NCI-H526 (cell line): ENCODE measurements around the gene SLC22A24.
"Not testable (repeated sequence)": the region's sequence is repeated elsewhere in the genome, so short reads cannot be mapped to it uniquely, and the experiment has no call there.

Source experiments
- DNase-seq, 2 experiments: peaks; one replicate each; lab custom pipeline; 2025; lab: John Stamatoyannopoulos, UW

Gene SLC22A24, protein sequence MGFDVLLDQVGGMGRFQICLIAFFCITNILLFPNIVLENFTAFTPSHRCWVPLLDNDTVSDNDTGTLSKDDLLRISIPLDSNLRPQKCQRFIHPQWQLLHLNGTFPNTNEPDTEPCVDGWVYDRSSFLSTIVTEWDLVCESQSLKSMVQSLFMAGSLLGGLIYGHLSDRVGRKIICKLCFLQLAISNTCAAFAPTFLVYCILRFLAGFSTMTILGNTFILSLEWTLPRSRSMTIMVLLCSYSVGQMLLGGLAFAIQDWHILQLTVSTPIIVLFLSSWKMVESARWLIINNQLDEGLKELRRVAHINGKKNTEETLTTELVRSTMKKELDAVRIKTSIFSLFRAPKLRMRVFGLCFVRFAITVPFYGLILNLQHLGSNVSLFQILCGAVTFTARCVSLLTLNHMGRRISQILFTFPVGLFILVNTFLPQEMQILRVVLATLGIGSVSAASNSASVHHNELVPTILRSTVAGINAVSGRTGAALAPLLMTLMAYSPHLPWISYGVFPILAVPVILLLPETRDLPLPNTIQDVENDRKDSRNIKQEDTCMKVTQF

DNA sequence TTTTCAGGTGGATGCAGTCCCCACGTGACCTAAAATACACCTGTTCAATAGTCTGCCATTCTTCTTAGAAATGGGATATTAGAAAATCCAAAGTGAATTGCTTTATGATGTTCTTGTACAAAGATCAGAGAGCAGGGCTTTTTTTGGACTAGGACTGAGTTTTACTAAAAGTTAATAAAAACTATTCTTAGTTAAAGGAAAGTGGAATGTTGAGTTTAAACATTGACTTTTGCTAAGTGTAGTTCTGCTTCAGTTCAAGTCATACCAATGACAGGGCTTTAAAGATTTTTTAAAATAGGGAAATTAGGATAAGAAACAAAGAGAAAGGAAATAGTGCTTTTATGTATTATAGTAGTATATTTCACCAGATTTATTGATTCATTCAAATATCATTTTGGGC is at the start of gene SLC22A24:
Gene SLC22A24, minus strand, starts transcription at position 101 of the 400 bp plus-strand sequence. CDS start 442 bp downstream, outside the sequence.
- no peak for DNase-seq

DNA sequence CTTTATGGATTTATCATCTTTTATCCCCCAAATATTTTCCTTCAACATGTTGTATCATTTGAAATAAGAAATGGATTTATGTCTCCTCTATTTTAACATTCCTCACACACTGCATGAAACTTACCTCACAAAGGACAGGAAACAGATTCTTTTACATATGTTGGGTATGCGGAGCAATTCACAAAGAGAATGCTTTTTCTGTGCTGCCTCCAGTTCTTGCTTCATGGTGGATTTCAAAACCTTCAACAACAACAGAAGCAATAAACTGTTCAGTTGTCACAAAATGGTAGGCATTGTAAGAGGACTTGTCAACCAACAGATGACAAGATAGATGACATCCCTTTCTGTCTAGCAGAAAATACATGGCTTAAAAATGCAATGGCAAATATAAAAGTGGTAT is 36.5 kb upstream of the SLC22A24 start:
- no peak for DNase-seq

DNA sequence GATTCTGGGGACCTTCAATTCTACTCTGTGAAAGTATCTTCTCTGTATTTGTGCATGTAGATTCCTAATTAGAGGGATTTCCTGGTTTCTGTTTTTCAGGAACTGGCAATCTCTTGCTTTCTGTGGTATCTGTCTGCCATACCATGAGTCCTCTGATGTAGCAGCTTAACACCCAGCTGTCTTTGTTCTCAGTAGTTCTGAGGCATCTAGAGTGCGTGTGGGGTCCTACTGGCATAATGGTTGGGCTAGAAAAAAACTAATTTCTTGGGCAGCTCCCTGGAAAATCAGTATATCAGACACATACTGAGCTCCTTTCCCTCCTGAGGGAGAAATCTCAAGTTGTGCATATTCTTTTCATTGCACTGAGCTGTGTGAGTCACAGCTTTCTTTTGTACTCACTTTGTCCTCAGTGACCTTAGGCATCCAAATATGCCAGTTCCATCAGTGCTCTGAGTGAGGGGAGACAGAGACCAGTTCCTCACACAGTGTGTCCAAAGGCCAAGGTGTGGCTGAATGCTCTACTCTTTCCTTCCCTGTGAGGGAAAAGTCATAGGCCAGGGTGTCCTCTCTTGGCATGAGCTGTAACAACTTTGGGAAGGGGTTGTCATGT is 35.5 kb upstream of the SLC22A24 start:
- no peak for DNase-seq

DNA sequence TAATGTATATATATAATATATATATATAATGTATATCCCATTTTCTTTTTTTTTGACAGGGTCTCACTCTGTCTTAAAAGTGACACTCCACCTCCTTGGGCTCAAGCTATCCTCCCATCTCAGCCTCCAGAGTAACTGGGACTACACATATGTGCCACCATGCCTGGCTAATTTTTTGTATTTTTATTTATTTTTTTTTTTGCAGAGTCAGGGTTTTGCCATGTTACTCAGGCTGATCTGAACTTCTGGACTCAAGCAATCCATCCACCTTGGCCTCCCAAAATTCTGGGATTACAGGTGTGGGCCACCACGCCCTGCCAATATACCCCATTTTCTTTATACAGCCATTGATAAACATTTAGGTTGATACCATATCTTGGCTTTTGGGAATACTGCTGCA is 33.9 kb upstream of the SLC22A24 start:
- no peak for DNase-seq

DNA sequence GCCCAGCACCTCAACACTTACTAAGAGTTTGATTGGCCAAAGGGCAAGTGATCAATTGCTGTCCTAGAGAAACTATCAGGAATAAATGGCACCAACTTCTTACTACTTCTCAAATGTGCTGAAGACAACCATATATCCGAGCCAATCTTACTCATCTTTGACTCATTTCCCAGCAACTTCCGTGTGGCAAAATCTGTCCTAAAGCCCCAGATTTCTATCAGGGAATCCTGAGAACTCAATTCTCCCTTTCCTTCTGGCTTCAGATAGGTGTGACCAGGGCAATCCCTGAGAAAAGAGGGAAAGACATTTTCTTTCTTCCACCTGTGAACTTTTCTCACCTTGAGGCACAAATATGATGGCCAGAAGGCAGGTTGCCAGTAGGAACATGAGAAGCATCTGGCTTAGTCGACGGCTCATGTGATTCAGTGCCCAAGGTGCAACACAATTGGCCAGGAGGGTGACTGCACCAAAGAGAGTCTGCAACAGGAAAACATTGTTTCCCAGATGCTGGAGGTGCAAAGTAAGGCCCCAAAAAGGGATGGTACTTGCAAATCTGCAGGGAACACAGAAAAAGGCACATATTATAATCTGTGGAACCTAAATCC is 21.8 kb upstream of the SLC22A24 start:
- DNase-seq: no peak

DNA sequence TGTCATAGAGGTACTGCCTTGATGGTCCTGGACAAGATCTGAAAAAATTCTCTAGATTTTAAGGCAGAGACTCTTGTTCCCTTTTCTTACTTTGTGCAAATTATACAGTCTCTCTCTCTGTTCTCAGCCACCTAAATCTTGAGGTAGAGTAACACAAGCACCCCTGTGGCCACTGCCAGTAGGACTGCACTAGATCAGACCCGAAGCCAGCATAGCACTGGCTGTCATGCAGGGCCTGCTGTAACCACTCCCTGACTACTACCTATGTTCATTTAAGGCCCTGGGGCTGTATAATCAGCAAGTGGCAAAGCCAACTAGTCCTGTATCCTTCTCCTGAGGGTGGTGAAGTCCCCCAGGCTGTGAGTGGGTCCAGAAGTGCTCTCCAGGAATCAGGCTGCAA is 11.8 kb upstream of the SLC22A24 start:
- DNase-seq: no peak

DNA sequence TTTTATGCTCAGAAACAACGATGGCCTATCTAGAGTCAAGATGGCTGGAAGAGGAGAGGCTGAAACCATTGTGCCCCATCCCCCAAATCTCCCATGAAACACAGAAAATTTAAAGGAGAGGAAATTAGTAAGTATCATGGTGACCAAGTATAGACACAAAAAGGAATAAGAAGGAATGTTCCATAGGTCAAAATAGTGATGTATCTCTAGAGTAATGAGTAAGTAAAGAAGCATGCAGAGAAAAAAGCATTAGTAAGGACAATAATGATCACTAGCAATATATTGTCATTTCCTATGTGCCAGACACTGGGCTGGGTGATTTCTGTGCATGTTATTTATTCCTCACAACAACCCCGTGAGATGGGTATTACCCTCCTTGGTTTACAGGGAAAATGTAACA is 2.6 kb upstream of the SLC22A24 start:
- no peak for DNase-seq

DNA sequence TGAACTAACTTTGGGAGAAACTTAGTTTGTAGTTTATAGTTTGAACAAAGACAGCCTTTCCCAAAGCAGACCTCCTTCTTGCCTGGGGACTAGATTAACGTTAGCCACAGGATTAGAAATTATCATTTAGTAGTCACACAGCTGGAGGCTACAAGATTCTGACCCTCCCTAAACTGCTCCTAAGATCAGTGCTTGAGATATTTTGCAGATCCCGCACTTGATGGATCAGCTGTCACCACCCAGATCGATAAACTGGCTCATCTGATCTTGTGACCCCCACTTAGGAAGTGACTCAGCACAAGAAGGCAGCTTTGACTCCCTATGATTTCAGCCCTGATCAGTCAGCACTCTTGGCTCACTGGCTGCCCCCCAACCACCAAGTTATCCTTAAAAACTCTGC is 1.6 kb downstream of the SLC22A24 start:
- DNase-seq: no peak

DNA sequence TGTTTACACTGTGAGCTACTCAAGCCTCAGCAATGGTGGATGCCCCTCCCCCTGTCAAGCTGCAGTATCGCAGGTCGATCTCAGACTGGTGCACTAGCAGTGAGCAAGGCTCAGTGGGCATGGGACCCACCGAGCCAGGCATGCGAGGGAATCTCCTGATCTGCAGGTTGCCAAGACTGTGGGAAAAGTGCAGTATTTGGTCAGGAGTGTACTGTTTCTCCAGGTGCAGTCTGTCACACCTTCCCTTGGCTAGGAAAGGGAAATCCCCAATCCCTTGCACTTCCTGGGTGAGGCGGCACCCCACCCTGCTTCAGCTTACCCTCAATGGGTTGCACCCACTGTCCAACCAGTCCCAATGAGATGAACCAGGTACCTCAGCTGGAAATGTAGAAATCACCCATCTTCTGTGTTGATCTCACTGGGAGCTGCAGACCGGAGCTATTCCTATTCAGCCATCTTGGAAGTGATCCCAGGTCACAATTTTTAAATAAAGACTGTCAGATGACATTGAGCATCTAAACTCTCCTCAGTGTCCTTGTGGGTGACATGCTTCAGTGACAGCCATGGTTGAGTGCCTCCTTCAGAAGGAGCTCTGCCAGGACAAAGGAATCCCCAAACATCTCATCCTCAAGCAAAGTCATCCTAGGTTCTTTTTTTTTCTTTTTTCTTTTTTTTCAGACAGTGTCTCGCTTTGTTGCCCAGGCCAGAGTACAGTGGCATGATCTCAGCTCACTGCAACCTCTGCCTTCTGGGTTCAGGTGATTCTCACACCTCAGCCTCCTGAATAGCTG is 10.8 kb downstream of the SLC22A24 start:
- no peak for DNase-seq

DNA sequence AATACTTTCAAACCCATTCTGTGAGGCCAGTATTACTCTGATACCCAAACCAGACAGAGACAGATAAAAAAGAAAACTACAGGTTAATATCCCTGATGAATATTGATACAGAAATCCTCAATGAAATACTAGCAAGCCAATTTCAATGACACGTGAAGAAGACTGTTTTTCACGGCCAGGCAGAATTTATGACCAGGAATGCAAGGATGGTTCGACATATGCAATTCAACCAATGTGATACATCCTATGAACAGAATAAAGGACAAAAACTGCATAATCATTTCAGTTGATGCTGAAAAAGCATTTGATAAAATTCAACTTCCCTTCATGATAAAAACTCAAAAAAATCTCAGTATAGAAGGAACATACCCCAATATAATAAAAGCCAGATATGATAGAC is 44.5 kb downstream of the SLC22A24 start:
- DNase-seq: no peak

DNA sequence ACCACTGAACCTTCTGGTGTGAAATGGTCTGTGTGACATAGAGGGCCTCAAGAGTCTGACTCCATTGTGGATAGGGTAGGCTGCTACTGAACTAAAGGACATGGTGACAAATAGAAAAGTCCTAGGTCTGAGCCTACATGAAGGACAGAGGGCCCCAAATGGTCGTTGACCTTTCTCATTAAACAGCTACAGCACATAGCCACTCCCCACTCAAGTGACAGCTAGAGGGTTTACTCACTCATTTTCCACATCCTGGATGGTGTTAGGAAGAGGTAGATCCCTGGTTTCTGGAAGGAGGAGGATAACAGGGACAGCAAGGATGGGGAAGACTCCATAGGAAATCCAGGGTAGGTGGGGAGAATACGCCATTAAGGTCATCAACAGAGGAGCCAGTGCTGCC is 63.3 kb downstream of the SLC22A24 start:
- DNase-seq: no peak

DNA sequence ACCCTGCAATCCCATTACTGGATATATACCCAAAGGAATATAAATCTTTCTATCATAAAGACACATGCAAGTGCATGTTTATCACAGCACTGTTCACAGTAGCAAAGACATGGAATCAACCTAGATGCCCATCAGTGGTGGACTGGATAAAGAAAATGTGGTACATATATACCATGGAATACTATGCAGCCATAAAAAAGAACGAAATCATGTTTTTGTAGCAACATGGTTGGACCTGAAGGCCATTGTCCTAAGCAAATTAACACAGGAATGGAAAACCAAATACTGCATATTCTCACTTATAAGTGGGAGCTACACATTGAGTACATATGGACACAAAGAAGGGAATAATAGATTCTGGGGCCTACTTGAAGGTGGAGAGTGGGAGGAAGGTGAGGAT is 97.8 kb downstream of the SLC22A24 start:
- DNase-seq: not testable (repeated sequence)

DNA sequence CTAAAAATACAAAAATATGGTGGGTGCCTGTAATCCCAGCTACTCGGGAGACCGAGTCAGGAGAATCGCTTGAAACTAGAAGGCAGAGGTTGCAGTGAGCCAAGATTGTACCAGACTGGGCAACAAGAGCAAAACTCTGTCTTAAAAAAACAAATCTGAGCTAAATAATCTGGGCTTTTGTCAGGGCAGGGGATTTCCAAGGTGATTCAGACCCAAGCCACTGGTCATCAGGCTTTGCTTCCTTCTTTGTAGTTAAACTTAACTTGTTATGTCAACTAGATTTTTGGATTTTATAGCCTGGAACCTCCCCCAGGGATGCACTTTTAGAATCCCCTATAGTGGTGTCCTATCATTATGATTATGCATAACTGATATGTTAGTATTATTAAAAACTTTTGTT is 101.4 kb downstream of the SLC22A24 start:
- DNase-seq: no peak

DNA sequence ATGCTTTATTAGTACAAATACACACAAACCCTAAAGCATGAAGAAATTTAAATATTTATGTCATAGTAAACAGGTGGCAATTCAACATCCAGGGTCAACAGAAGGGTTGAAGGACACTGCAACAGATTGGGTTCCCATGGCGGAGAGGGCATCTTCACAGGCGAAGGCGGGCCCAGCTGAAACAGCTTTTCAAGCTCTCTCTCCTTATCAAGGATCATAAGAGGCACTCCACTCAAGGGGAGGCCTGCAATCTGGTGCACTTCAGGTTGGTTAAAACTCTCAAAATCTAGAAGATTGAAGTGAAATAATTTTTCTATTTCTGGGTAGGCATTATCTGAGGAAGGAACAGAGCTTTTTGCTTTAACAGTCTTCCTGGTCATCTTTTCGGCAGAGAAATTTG is 111.6 kb downstream of the SLC22A24 start:
- no peak for DNase-seq
